ENCODE data around the gene MLLT1.

The MLLT1 gene

DNA sequence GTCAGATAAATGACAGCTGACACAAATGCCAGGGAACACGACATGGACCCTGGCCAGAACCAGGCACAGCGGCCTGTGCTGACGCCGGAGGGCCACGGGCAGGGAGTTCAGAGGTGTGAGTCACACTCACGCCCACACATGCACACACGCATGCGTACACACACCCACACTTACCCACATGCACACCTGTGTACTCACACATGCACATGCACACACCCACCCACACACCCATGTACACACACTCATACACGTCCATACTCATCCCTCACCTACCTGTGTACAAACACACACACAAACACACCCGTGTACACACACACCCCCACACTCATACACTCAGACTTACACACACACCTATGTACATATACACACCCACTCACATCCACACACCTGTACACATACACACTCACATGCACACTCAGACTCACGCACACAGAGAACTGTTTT lies 40.4 kb downstream of the MLLT1 start:
- CTCF ChIA-PET = no interaction called here
- POLR2A ChIA-PET = no interaction called here
- DNase-seq (ENCODE audit: extremely low spot score) = no peak
- TF ChIP-seq NFRKB (IDR thresholded peaks at IDR 0.05) (no peak), ARNT (IDR thresholded peaks at IDR 0.05) (no peak), SUZ12 (IDR thresholded peaks at IDR 0.05) (no peak), FOXK2 (IDR thresholded peaks at IDR 0.05) (no peak), TARDBP (IDR thresholded peaks at IDR 0.05) (no peak), ZNF384 (IDR thresholded peaks at IDR 0.05) (no peak), BHLHE40 (IDR thresholded peaks at IDR 0.05; ENCODE audit: borderline replicate concordance) (no peak), CTBP1 (IDR thresholded peaks at IDR 0.05; ENCODE audit: borderline replicate concordance) (no peak), ELF4 (IDR thresholded peaks at IDR 0.05) (no peak), L3MBTL2 (conservative IDR thresholded peaks at IDR 0.05) (no peak), HDGF (IDR thresholded peaks at IDR 0.05; ENCODE audit: borderline replicate concordance) (no peak)

- DNase-seq (ENCODE audit: extremely low spot score) = no peak
- CTCF ChIA-PET = no interaction called here
- POLR2A ChIA-PET = no interaction called here
- TF ChIP-seq HDGF (IDR thresholded peaks at IDR 0.05; ENCODE audit: borderline replicate concordance) = no peak
- no peak for TF ChIP-seq LEF1 (IDR thresholded peaks at IDR 0.05; ENCODE audit: borderline replicate concordance)
- no peak for TF ChIP-seq TARDBP (IDR thresholded peaks at IDR 0.05)
- TF ChIP-seq, protein P1, sequence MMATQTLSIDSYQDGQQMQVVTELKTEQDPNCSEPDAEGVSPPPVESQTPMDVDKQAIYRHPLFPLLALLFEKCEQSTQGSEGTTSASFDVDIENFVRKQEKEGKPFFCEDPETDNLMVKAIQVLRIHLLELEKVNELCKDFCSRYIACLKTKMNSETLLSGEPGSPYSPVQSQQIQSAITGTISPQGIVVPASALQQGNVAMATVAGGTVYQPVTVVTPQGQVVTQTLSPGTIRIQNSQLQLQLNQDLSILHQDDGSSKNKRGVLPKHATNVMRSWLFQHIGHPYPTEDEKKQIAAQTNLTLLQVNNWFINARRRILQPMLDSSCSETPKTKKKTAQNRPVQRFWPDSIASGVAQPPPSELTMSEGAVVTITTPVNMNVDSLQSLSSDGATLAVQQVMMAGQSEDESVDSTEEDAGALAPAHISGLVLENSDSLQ (IDR thresholded peaks at IDR 0.05) = no peak
- TF ChIP-seq ZNF384 (IDR thresholded peaks at IDR 0.05) = no peak
- no peak for TF ChIP-seq ARNT (IDR thresholded peaks at IDR 0.05)
- TF ChIP-seq CTBP1 (IDR thresholded peaks at IDR 0.05; ENCODE audit: borderline replicate concordance) = no peak
- no peak for TF ChIP-seq SUZ12 (IDR thresholded peaks at IDR 0.05)
- no peak for TF ChIP-seq FOXA1 (IDR thresholded peaks at IDR 0.05)
- no peak for TF ChIP-seq ELF4 (IDR thresholded peaks at IDR 0.05)
- TF ChIP-seq FOXK2 (IDR thresholded peaks at IDR 0.05) = no peak
- no peak for TF ChIP-seq L3MBTL2 (conservative IDR thresholded peaks at IDR 0.05)
- TF ChIP-seq BHLHE40 (IDR thresholded peaks at IDR 0.05; ENCODE audit: borderline replicate concordance) = no peak
Measured at GRCh38 chr19:6238643-6239281, 41.0 kb downstream of the MLLT1 start.

- ChIA-PET CTCF (no interaction called here), POLR2A (no interaction called here)
- DNase-seq (ENCODE audit: extremely low spot score) = no peak
- TF ChIP-seq SUZ12 (IDR thresholded peaks at IDR 0.05) (no peak), FOXA1 (IDR thresholded peaks at IDR 0.05) (no peak), NFRKB (IDR thresholded peaks at IDR 0.05) (no peak), SP1 (IDR thresholded peaks at IDR 0.05) (no peak), ELF4 (IDR thresholded peaks at IDR 0.05) (no peak), ZNF384 (IDR thresholded peaks at IDR 0.05) (no peak), FOXM1 (IDR thresholded peaks at IDR 0.05; ENCODE audit: borderline replicate concordance) (no peak), LEF1 (IDR thresholded peaks at IDR 0.05; ENCODE audit: borderline replicate concordance) (no peak), TARDBP (IDR thresholded peaks at IDR 0.05) (no peak), ARNT (IDR thresholded peaks at IDR 0.05) (no peak), L3MBTL2 (conservative IDR thresholded peaks at IDR 0.05) (no peak), HDGF (IDR thresholded peaks at IDR 0.05; ENCODE audit: borderline replicate concordance) (no peak), BHLHE40 (IDR thresholded peaks at IDR 0.05; ENCODE audit: borderline replicate concordance) (no peak), CTBP1 (IDR thresholded peaks at IDR 0.05; ENCODE audit: borderline replicate concordance) (no peak), FOXK2 (IDR thresholded peaks at IDR 0.05) (no peak)
- TF ChIP-seq, protein P1 (IDR thresholded peaks at IDR 0.05) = no peak
Measured at GRCh38 chr19:6238256-6238642, 41.5 kb downstream of the MLLT1 start.

DNA sequence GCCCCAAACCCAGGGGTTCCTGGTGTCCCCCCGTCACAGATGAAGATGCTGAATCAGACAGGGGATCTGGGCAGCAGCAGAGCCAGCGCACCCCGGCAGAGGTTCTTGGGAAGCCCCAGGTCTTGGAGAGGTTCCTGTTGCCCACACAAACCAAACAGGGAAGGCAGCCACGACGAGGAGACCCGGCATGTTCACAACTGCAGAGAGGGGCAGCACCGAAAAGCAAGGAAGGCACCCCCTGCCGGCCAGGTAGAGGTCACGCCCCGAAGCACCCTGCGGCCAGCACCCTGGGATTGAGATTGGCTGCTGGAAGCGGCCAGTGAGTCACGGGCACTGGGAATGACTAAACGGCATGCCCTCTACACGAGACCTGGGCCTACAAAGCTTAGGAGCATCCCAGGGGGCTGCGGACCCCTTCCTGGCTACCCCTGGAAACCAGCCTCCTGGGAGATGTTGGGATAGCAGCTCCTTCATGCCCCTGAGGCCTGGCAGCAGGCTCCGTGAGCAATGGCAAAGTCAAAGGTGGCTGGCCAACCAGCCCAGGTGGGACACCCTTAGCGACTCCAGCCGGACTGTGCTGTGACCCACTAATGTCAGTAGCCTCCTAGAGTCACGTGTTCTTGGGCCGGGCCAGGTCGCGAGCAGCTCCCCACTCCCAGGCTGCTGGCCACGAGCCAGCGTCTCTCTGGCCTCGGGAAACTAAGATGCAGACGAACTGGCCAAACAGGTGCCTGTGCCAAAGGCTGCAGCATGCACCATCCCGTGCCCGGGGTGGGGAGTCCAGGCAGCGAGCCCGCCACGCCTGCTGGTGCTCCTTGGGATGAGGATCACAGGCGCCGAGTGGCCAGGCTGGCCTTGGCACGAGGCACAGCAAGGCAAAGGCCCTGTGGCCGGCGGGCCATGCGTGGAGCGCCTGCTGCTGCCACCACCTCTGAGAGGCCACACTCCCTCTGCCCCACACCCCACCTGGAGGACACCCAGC lies 43.2 kb downstream of the MLLT1 start:
- POLR2A ChIA-PET = no interaction called here
- no peak for DNase-seq (ENCODE audit: extremely low spot score)
- TF ChIP-seq TARDBP (IDR thresholded peaks at IDR 0.05) = no peak
- TF ChIP-seq FOXA1 (IDR thresholded peaks at IDR 0.05) = no peak
- TF ChIP-seq, protein P1 (IDR thresholded peaks at IDR 0.05) = no peak
- TF ChIP-seq L3MBTL2 (conservative IDR thresholded peaks at IDR 0.05) = no peak
- no peak for TF ChIP-seq LEF1 (IDR thresholded peaks at IDR 0.05; ENCODE audit: borderline replicate concordance)
- no peak for TF ChIP-seq SP1 (IDR thresholded peaks at IDR 0.05)
- no peak for TF ChIP-seq SUZ12 (IDR thresholded peaks at IDR 0.05)
- CTCF ChIA-PET = interaction anchor here (1.1 kb wide), 1 partner anchor 228 kb away, joined by 4 read pairs; no protein-coding TSS in a partner anchor

- POLR2A ChIA-PET = no interaction called here
- CTCF ChIA-PET = no interaction called here
- no peak for DNase-seq (ENCODE audit: extremely low spot score)
- no peak for TF ChIP-seq NFRKB (IDR thresholded peaks at IDR 0.05)
- no peak for TF ChIP-seq HDGF (IDR thresholded peaks at IDR 0.05; ENCODE audit: borderline replicate concordance)
- TF ChIP-seq LEF1 (IDR thresholded peaks at IDR 0.05; ENCODE audit: borderline replicate concordance) = no peak
- no peak for TF ChIP-seq TARDBP (IDR thresholded peaks at IDR 0.05)
- no peak for TF ChIP-seq ARNT (IDR thresholded peaks at IDR 0.05)
- no peak for TF ChIP-seq FOXM1 (IDR thresholded peaks at IDR 0.05; ENCODE audit: borderline replicate concordance)
- no peak for TF ChIP-seq CTBP1 (IDR thresholded peaks at IDR 0.05; ENCODE audit: borderline replicate concordance)
- TF ChIP-seq FOXA1 (IDR thresholded peaks at IDR 0.05) = no peak
- no peak for TF ChIP-seq BHLHE40 (IDR thresholded peaks at IDR 0.05; ENCODE audit: borderline replicate concordance)
- TF ChIP-seq L3MBTL2 (conservative IDR thresholded peaks at IDR 0.05) = no peak
- no peak for TF ChIP-seq SUZ12 (IDR thresholded peaks at IDR 0.05)
- TF ChIP-seq, protein P1 (IDR thresholded peaks at IDR 0.05) = no peak
- TF ChIP-seq SP1 (IDR thresholded peaks at IDR 0.05) = no peak
Measured at GRCh38 chr19:6235031-6235951, 44.5 kb downstream of the MLLT1 start.
